Skin of body (tissue), 2 donors: ENCODE measurements around the gene HES4. TPM values are rescaled to one million over a fixed set of nuclear protein-coding genes. Genes with fewer than 3 reads are reported as not detected.
"Not testable (repeated sequence)": the region's sequence is repeated elsewhere in the genome, so short reads cannot be mapped to it uniquely, and the experiment has no call there.

ENCODE experiments used
- DNase-seq: peaks from one replicate; lab custom pipeline; 2025; lab: John Stamatoyannopoulos, UW
- total RNA-seq: library from RNA; depleted of rRNA; stranded (reverse); fragments of >200 nt; gene quantifications from one replicate; pipeline ENCODE4 v1.2.3, GENCODE V29; 2014

HES4 gene
- total RNA-seq, 1 donor from 2014 or later: 12.5 TPM

- DNase-seq: no peak
Observed at GRCh38 chr1:980602-981395, 19.1 kb downstream of the HES4 start.

- no peak for DNase-seq
Observed at GRCh38 chr1:980137-980571, 19.7 kb downstream of the HES4 start.

GRCh38 chr1:979744-980072 lies 20.2 kb downstream of the HES4 start:
- DNase-seq: no peak

- DNase-seq: no peak
Observed at GRCh38 chr1:978835-979743, 20.8 kb downstream of the HES4 start.

GRCh38 chr1:978069-978834 lies 21.6 kb downstream of the HES4 start:
- no peak for DNase-seq

- DNase-seq: not testable (repeated sequence)
Observed at GRCh38 chr1:976791-977190, 23.1 kb downstream of the HES4 start.

DNA sequence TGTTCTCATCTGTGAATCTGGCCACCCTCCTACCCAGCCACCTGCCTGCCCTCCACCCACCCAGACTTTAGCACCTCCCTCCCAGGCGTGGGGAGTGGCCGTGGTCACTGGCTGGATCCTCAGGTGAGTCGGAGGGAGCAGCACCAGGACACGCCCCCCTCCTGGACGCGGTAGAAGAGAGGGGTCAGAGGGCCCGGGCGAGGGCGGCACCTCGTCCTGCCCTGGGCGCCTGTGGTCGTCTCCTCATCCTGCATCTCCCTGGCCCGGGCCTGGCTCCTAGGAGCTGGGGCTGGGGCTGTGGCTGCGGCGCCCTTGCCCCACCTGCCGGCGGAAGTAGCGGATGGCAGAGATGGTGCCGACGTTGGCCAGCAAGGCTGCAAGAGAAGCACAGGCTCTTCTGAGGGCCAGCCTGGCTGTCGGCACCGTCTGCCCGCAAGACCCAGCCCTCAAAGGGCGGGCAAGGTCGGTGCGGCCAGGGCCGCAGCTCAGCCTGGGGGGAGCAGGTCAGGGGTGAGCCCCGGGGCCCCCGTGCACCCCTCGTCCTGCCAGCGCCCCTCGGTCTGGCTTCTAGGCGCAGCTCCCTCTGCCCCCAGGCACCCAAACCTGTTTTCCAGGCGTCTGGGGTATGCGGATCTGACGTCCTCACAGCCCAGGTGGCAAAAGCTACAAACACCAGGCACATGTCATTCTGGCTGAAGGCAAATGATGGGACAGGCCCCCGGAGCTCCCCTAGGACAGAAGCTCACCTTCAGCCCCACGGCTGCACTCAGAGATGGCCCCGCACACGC lies 23.8 kb downstream of the HES4 start:
- DNase-seq: peak; percentile 26

GRCh38 chr1:975365-975764 lies 24.5 kb downstream of the HES4 start:
- no peak for DNase-seq

- no peak for DNase-seq
Observed at GRCh38 chr1:974687-975328, 25.1 kb downstream of the HES4 start.

- no peak for DNase-seq
Observed at GRCh38 chr1:974293-974640, 25.6 kb downstream of the HES4 start.

- DNase-seq: no peak
Observed at GRCh38 chr1:973459-974292, 26.2 kb downstream of the HES4 start.

DNA sequence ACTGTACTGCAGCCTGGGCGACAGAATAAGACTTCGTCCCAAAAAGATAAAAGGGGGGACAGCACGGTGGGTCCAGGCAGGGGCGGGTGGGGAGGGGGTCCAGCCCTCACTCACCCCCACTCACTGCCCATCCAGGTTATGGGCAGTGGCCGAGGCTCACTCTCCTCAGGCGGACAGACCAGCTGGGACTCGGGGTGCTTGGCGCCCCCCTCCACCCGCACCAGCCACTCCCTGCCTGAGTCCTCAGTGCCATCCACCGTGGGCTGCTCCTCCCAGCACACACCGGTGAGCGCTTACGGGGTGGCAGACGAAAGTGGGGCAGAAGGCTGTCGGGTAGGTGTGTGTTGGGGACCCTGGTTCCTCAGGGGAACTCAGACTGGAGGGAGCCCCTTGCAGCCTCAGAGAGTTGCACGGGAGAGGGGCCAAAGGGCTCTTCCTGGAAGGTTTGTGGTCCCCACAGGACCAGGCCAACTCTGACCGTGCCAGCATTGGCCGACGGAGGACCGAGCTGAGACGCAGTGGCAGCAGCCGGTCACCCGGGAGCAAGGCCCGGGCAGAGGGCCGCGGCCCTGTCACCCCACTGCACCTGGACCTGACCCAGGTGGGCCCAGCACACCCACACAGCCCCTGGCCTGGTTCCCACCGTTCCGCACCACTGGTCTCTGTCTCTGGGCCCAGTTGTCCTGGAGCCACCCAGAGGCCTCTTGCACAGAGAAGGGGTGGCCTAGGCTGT lies 27.0 kb downstream of the HES4 start:
- no peak for DNase-seq

- no peak for DNase-seq
Observed at GRCh38 chr1:971751-972506, 28.0 kb downstream of the HES4 start.

GRCh38 chr1:970973-971730 lies 28.7 kb downstream of the HES4 start:
- no peak for DNase-seq

DNA sequence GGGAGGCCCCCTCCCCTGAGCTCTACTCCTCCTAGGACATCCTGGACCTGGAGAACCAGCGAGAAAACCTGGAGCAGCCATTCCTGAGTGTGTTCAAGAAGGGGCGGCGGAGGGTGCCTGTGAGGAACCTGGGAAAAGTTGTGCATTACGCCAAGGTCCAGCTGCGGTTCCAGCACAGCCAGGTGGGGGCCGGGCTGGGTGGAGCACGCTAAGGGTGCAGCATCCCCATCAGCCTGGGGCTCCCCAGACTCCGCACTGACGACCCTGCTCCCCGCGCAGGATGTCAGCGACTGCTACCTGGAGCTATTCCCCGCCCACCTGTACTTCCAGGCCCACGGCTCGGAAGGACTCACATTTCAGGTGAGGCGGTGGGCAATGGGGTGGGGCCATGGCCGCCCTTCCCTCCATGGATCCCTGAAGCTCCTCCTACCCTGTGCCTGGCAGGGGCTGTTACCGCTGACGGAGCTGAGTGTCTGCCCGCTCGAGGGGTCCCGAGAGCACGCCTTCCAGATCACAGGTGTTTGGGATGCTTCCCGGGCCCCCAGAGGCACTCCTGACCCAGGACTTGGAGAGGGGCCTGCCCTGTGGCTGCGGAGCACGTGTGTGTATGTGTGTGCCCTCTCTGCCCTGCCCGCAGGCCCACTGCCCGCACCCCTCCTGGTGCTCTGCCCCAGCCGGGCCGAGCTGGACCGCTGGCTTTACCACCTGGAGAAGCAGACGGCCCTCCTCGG lies 29.5 kb downstream of the HES4 start:
- no peak for DNase-seq

GRCh38 chr1:969260-969855 lies 30.5 kb downstream of the HES4 start:
- DNase-seq: no peak
